ENCODE measurements around the gene ARFRP1. TPM values are rescaled to one million over a fixed set of nuclear protein-coding genes. Genes with fewer than 3 reads are reported as not detected.
"Not testable (repeated sequence)": the region's sequence is repeated elsewhere in the genome, so short reads cannot be mapped to it uniquely, and the experiment has no call there.

The ARFRP1 gene
- total RNA-seq, 1 donor from 2014 or later, result 39.8 TPM

- no peak overlapping the region for H3K4me3 Mint-ChIP-seq (ENCODE audit: unreplicated experiment)
Measured at GRCh38 chr20:63733117-63733516, 25.3 kb upstream of the ARFRP1 start.

GRCh38 chr20:63732118-63733095, 24.6 kb upstream of the ARFRP1 start:
- Mint-ChIP-seq H3K27me3 (ENCODE audit: low read depth) (no peaks in the 10 kb centered on the region), H3K36me3 (ENCODE audit: low read depth) (peaks cover 7% of the 10 kb centered on the region), H3K9me3 (ENCODE audit: low read depth) (no peaks in the 10 kb centered on the region), H3K27ac (ENCODE audit: unreplicated experiment) (no peak overlapping the region), H3K4me3 (ENCODE audit: unreplicated experiment) (no peak overlapping the region), H3K4me1 (ENCODE audit: low read depth) (peaks cover 3% of the 10 kb centered on the region)
- no peak for TF ChIP-seq CTCF (IDR thresholded peaks at IDR 0.05)
- peak; percentile 63 for DNase-seq (ENCODE audit: low spot score)

More at GRCh38 chr20:63733117-63733516, 25.3 kb upstream of the ARFRP1 start:
- Mint-ChIP-seq H3K9me3 (ENCODE audit: low read depth) (no peaks in the 10 kb centered on the region), H3K27ac (ENCODE audit: unreplicated experiment) (no peak overlapping the region), H3K4me1 (ENCODE audit: low read depth) (peaks cover 3% of the 10 kb centered on the region), H3K27me3 (ENCODE audit: low read depth) (no peaks in the 10 kb centered on the region), H3K36me3 (ENCODE audit: low read depth) (peaks cover 5% of the 10 kb centered on the region)
- TF ChIP-seq CTCF (IDR thresholded peaks at IDR 0.05), result no peak
- DNase-seq (ENCODE audit: low spot score), result peak; percentile 72

GRCh38 chr20:63731410-63731809, 23.6 kb upstream of the ARFRP1 start:
- Mint-ChIP-seq H3K27ac (ENCODE audit: unreplicated experiment) (no peak overlapping the region), H3K27me3 (ENCODE audit: low read depth) (no peaks in the 10 kb centered on the region), H3K9me3 (ENCODE audit: low read depth) (no peaks in the 10 kb centered on the region), H3K4me1 (ENCODE audit: low read depth) (peaks cover 3% of the 10 kb centered on the region), H3K36me3 (ENCODE audit: low read depth) (peaks cover 9% of the 10 kb centered on the region), H3K4me3 (ENCODE audit: unreplicated experiment) (no peak overlapping the region)
- DNase-seq (ENCODE audit: low spot score), result no peak
- TF ChIP-seq CTCF (IDR thresholded peaks at IDR 0.05), result no peak

GRCh38 chr20:63730189-63730733, 22.5 kb upstream of the ARFRP1 start:
- DNase-seq (ENCODE audit: low spot score), result peak; percentile 72
- H3K27me3 Mint-ChIP-seq (ENCODE audit: low read depth); H3K9me3 Mint-ChIP-seq (ENCODE audit: low read depth); H3K4me3 Mint-ChIP-seq (ENCODE audit: unreplicated experiment); H3K27ac Mint-ChIP-seq (ENCODE audit: unreplicated experiment); H3K4me1 Mint-ChIP-seq (ENCODE audit: low read depth): not testable (repeated sequence)
- H3K36me3 Mint-ChIP-seq (ENCODE audit: low read depth), result peaks cover 14% of the 10 kb centered on the region

- DNase-seq (ENCODE audit: low spot score), result not testable (repeated sequence)
- peaks cover 27% of the 10 kb centered on the region for H3K36me3 Mint-ChIP-seq (ENCODE audit: low read depth)
- peaks cover 11% of the 10 kb centered on the region for H3K9me3 Mint-ChIP-seq (ENCODE audit: low read depth)
Measured at GRCh38 chr20:63722967-63723622, 15.3 kb upstream of the ARFRP1 start.

GRCh38 chr20:63718996-63719395, 11.2 kb upstream of the ARFRP1 start:
- no peak for TF ChIP-seq CTCF (IDR thresholded peaks at IDR 0.05)
- Mint-ChIP-seq H3K27me3 (ENCODE audit: low read depth) (no peaks in the 10 kb centered on the region), H3K36me3 (ENCODE audit: low read depth) (peaks cover 36% of the 10 kb centered on the region), H3K9me3 (ENCODE audit: low read depth) (peaks cover 12% of the 10 kb centered on the region), H3K4me3 (ENCODE audit: unreplicated experiment) (no peak overlapping the region), H3K27ac (ENCODE audit: unreplicated experiment) (no peak overlapping the region), H3K4me1 (ENCODE audit: low read depth) (no peaks in the 10 kb centered on the region)
- DNase-seq (ENCODE audit: low spot score), result no peak

More at GRCh38 chr20:63722967-63723622, 15.3 kb upstream of the ARFRP1 start:
- not testable (repeated sequence) for H3K27me3 Mint-ChIP-seq (ENCODE audit: low read depth); H3K4me3 Mint-ChIP-seq (ENCODE audit: unreplicated experiment); H3K4me1 Mint-ChIP-seq (ENCODE audit: low read depth); H3K27ac Mint-ChIP-seq (ENCODE audit: unreplicated experiment)

All from chondrocyte (in vitro differentiated cells).